Stomach (tissue), 9 donors: ENCODE results near the gene KLF5. TPM values are rescaled to one million over a fixed set of nuclear protein-coding genes. Genes with fewer than 3 reads are reported as not detected.

Experiments
- DNase-seq, 2 donors: peaks; one replicate each; pipeline versions ENCODE4 v3.0.0 to v3.0.0-alpha.2; 2013 to 2019
- H3K27ac ChIP-seq, 5 donors: fragments of 200-600 bp in 4 of 5; sonication (generic) in 4 of 5; one replicate each; pipeline ENCODE4 v1.5.1; 2013 to 2019; ENCODE audit warnings: mild to moderate bottlenecking in 1 of 5, moderate library complexity in 1 of 5
- H3K27me3 ChIP-seq, 3 donors: fragments of 200-600 bp; sonication (generic); one replicate each; pipeline ENCODE4 v1.5.1; 2017 to 2019; ENCODE audit warnings: mixed run types in 1 of 3
- H3K36me3 ChIP-seq, 4 donors: fragments of 200-600 bp; sonication (generic); 1 replicate in 3 of 4; 2 replicates in 1 of 4; pipeline ENCODE4 v1.5.1; 2016 to 2019
- H3K4me1 ChIP-seq, 4 donors: fragments of 200-600 bp; sonication (generic); one replicate each; pipeline ENCODE4 v1.5.1; 2016 to 2019
- H3K4me3 ChIP-seq, 4 donors: fragments of 200-600 bp; sonication (generic) in 3 of 4; one replicate each; pipeline ENCODE4 v1.5.1; 2016 to 2019; ENCODE audit warnings: mild to moderate bottlenecking in 1 of 4
- H3K9me3 ChIP-seq, 4 donors: fragments of 200-600 bp; sonication (generic); one replicate each; pipeline ENCODE4 v1.5.1; 2016 to 2019
- CTCF ChIP-seq, 7 experiments: fragments of 450-650 bp in 4 of 7; fragments of 200-600 bp in 3 of 7; sonication (generic) in 3 of 7; IDR thresholded peaks; one replicate each; pipeline ENCODE4 v1.5.1; 2016 to 2019; ENCODE audit warnings: antibody characterized with exemption in 7 of 7, control low read depth in 2 of 7, mild to moderate bottlenecking in 1 of 7
- EP300 ChIP-seq: sonication (generic); formaldehyde crosslinking; IDR thresholded peaks from one replicate; pipeline ENCODE4 v1.6.1; 2017; ENCODE audit warnings: antibody characterized with exemption
- POLR2A ChIP-seq, 4 donors: fragments of 450-650 bp; IDR thresholded peaks; one replicate each; pipeline ENCODE4 v1.6.1; 2016; ENCODE audit warnings: antibody characterized with exemption in 4 of 4, control low read depth in 2 of 4, mild to moderate bottlenecking in 1 of 4, moderate library complexity in 1 of 4
- POLR2AphosphoS5 ChIP-seq, 3 donors: sonication (generic); formaldehyde crosslinking; IDR thresholded peaks; one replicate each; pipeline ENCODE4 v1.6.1; 2016; ENCODE audit warnings: antibody characterized with exemption in 3 of 3
- WGBS, 5 donors: extraction: QIAGEN DNeasy Blood & Tissue Kit in 3 of 5; methylation state at CpG; one replicate each; pipeline versions ENCODE4 v1.1.5 to v1.1.7; 2013 to 2018; 5-methylcytosine and 5-hydroxymethylcytosine counted together
- intact Hi-C: fragments of 100-400 bp; cut with DNase I; formaldehyde crosslinking; loops from one replicate; pipeline ENCODE4 v1.15.1; 2023; ENCODE audit warnings: low total_unique reads
- polyA plus RNA-seq, 3 donors: library from polyadenylated mRNA; stranded (reverse); fragments of 200-250 nt; gene quantifications; one replicate each; pipeline ENCODE4 v1.2.3, GENCODE V29; 2013
- total RNA-seq, 5 donors: library from RNA; depleted of rRNA; stranded (reverse); fragments of >200 nt; gene quantifications; one replicate each; pipeline versions ENCODE4 v1.1.0 to v1.2.3, GENCODE V29; 2014 to 2016
- donor health status: healthy with polysubstance abuse.
- donor health status: Bipolar disorder and iron deficiency.
- donor health status: healthy.

KLF5 gene
- total and polyA plus RNA-seq, 8 donors: 23.7 to 585 (median 78.1) TPM

GRCh38 chr13:73079359-73079758 lies 20.6 kb downstream of the KLF5 start:
- 35 to 60% (median 44%) methylated on average over 3 of the region's 3 CpGs for WGBS, 5 donors
- Histone ChIP-seq H3K27ac (peak overlapping the region in 3 of 5 donors; percentile 21 to 70 (median 27)), H3K4me3 (no peak overlapping the region), H3K36me3 (peaks cover 0 to 18% (median 14%) of the 10 kb centered on the region in 4 donors), H3K27me3 (no peaks in the 10 kb centered on the region), H3K9me3 (no peaks in the 10 kb centered on the region), H3K4me1 (peaks cover 4 to 56% (median 13%) of the 10 kb centered on the region in 4 donors)
- intact Hi-C loops: no loop called here
- peak; percentile 47 to 68 for DNase-seq
- TF ChIP-seq EP300: no peak
- peak in 2 of 3 donors; percentile 78 to 79 for TF ChIP-seq POLR2AphosphoS5 (IDR thresholded peaks at IDR 0.05)
- TF ChIP-seq POLR2A (IDR thresholded peaks at IDR 0.05): no peak

GRCh38 chr13:73081256-73081915 lies 22.6 kb downstream of the KLF5 start:
- no peak overlapping the region for H3K4me3 ChIP-seq
- peak overlapping the region; percentile 37 to 66 (median 50) for H3K27ac ChIP-seq
- no peaks in the 10 kb centered on the region for H3K27me3 ChIP-seq
- H3K4me1 ChIP-seq: peaks cover 4 to 37% (median 6%) of the 10 kb centered on the region in 4 donors
- H3K9me3 ChIP-seq: no peaks in the 10 kb centered on the region
- DNase-seq: peak in 1 of 2 donors; percentile 41
- intact Hi-C loops: no loop called here
- peaks cover 0 to 15% (median 12%) of the 10 kb centered on the region in 4 donors for H3K36me3 ChIP-seq
- 26 to 68% (median 33%) methylated on average over 3 to 4 of the region's 4 CpGs for WGBS, 5 donors
- TF ChIP-seq POLR2AphosphoS5 (IDR thresholded peaks at IDR 0.05) (peak in 2 of 3 donors; percentile 5 to 51), CTCF (IDR thresholded peaks at IDR 0.05) (no peak), POLR2A (IDR thresholded peaks at IDR 0.05) (no peak), EP300 (no peak)

- Histone ChIP-seq H3K27ac (peak overlapping the region in 3 of 5 donors; percentile 40 to 66 (median 50)), H3K4me3 (no peak overlapping the region), H3K9me3 (no peaks in the 10 kb centered on the region), H3K4me1 (peaks cover 4 to 36% (median 6%) of the 10 kb centered on the region in 4 donors), H3K27me3 (no peaks in the 10 kb centered on the region), H3K36me3 (peaks cover 0 to 5% (median 4%) of the 10 kb centered on the region in 4 donors)
- DNase-seq: peak in 1 of 2 donors; percentile 31
- TF ChIP-seq EP300 (no peak), POLR2A (IDR thresholded peaks at IDR 0.05) (no peak), CTCF (IDR thresholded peaks at IDR 0.05) (no peak), POLR2AphosphoS5 (IDR thresholded peaks at IDR 0.05) (no peak)
- WGBS, 5 donors: 43 to 57% (median 51%) methylated on average over 5 of the region's 5 CpGs
- intact Hi-C loops: no loop called here
These were observed 23.7 kb downstream of the KLF5 start for GRCh38 chr13:73082471-73082870.

- Histone ChIP-seq H3K9me3 (no peaks in the 10 kb centered on the region), H3K27me3 (no peaks in the 10 kb centered on the region), H3K4me3 (no peak overlapping the region), H3K27ac (peak overlapping the region in 1 of 5 donors; percentile 66), H3K36me3 (peaks cover 0 to 1% (median 0%) of the 10 kb centered on the region in 4 donors), H3K4me1 (peaks cover 4 to 32% (median 6%) of the 10 kb centered on the region in 4 donors)
- intact Hi-C loops: no loop called here
- peak in 1 of 2 donors; percentile 49 for DNase-seq
- WGBS, 5 donors: 24 to 39% (median 34%) methylated on average over 4 of the region's 4 CpGs
- TF ChIP-seq POLR2AphosphoS5 (IDR thresholded peaks at IDR 0.05) (no peak), POLR2A (IDR thresholded peaks at IDR 0.05) (no peak), EP300 (no peak), CTCF (IDR thresholded peaks at IDR 0.05) (no peak)
These were observed 24.1 kb downstream of the KLF5 start for GRCh38 chr13:73082895-73083294.
